NCI-H446 (cell line): ENCODE measurements around the gene COBL.

ENCODE experiments used
- DNase-seq, 2 experiments: peaks; one replicate each; lab custom pipeline; 2025; lab: John Stamatoyannopoulos, UW

Gene COBL

GRCh38 chr7:51188987-51189386, 127.6 kb downstream of the COBL start:
- DNase-seq, result no peak

- peak in 1 of 2 experiments; percentile 32 for DNase-seq
Observed at GRCh38 chr7:51187941-51188340, 128.7 kb downstream of the COBL start.

GRCh38 chr7:51186531-51186930, 130.1 kb downstream of the COBL start:
- no peak for DNase-seq

GRCh38 chr7:51182636-51183166, 133.9 kb downstream of the COBL start:
- DNase-seq, result no peak

- no peak for DNase-seq
Observed at GRCh38 chr7:51180092-51180491, 136.5 kb downstream of the COBL start.

- DNase-seq, result no peak
Observed at GRCh38 chr7:51175992-51176388, 140.6 kb downstream of the COBL start.

GRCh38 chr7:51175316-51175991, 141.2 kb downstream of the COBL start:
- DNase-seq, result no peak

- no peak for DNase-seq
Observed at GRCh38 chr7:51165337-51165736, 151.3 kb downstream of the COBL start.

GRCh38 chr7:51162724-51163329, 153.8 kb downstream of the COBL start:
- peak; percentile 72 to 89 for DNase-seq

- no peak for DNase-seq
Observed at GRCh38 chr7:51161937-51162336, 154.7 kb downstream of the COBL start.

GRCh38 chr7:51160990-51161615, 155.5 kb downstream of the COBL start:
- DNase-seq, result peak; percentile 45 to 87

- no peak for DNase-seq
Observed at GRCh38 chr7:51160411-51160810, 156.2 kb downstream of the COBL start.

- DNase-seq, result no peak
Observed at GRCh38 chr7:51158742-51159445, 157.7 kb downstream of the COBL start.

GRCh38 chr7:51158211-51158610, 158.4 kb downstream of the COBL start:
- DNase-seq, result no peak

- no peak for DNase-seq
Observed at GRCh38 chr7:51154201-51154600, 162.4 kb downstream of the COBL start.

- no peak for DNase-seq
Observed at GRCh38 chr7:51152706-51153200, 163.9 kb downstream of the COBL start.

- no peak for DNase-seq
Observed at GRCh38 chr7:51151455-51151854, 165.2 kb downstream of the COBL start.

GRCh38 chr7:51150193-51150592, 166.4 kb downstream of the COBL start:
- DNase-seq, result no peak

GRCh38 chr7:51148216-51148615, 168.4 kb downstream of the COBL start:
- no peak for DNase-seq

GRCh38 chr7:51146816-51147586, 169.6 kb downstream of the COBL start:
- no peak for DNase-seq

- DNase-seq, result no peak
Observed at GRCh38 chr7:51144178-51144577, 172.4 kb downstream of the COBL start.
